GM12892 (cell line): ENCODE measurements around the gene OR10W1.

ENCODE experiments used
- POLR2A ChIP-seq: IDR thresholded peaks from 2 replicates; pipeline ENCODE4 v1.6.1; 2011; ENCODE audit warnings: low read depth, low read length, control low read depth
- POLR2AphosphoS5 ChIP-seq: IDR thresholded peaks from 2 replicates; pipeline ENCODE4 v1.6.1; 2011; ENCODE audit warnings: low read depth, low read length, control low read depth

DNA sequence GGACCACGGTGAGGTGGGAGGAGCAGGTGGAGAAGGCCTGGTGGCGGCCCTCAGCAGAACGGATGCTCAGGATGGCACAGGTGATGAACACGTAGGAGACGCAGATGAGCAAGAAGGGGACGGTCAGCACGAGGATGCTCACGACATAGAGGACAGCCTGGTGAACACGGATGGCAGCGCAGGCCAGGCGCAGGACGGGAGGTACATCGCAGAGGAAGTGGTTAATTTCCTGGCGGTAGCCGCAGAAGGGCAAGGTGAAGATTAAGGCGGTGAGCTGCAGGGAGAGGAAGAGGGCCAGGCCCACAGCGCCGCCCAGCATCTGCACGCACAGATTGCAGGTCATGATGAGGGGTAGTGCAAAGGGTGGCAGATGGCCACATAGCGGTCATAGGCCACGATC, 24.0 kb upstream of the OR10W1 start:
- TF ChIP-seq POLR2A (no peak), POLR2AphosphoS5 (no peak)
